Panc1 (cell line): ENCODE measurements around the gene RUFY1. TPM values are rescaled to one million over a fixed set of nuclear protein-coding genes. Genes with fewer than 3 reads are reported as not detected.
"Not testable (repeated sequence)": the region's sequence is repeated elsewhere in the genome, so short reads cannot be mapped to it uniquely, and the experiment has no call there.

Experiments used
- ATAC-seq: fragments of 200-7000 bp; cut with Tn5 transposase; 2 replicates; pipeline ENCODE4 v1.9.1; 2020; ENCODE audit warnings: mild to moderate bottlenecking, moderate library complexity
- BruUV-seq: library from RNA; stranded (reverse); fragments of 400-500 nt; replicated peaks from 2 replicates; lab custom pipeline; 2021; lab: Mats Ljungman, UMichigan
- CTCF ChIA-PET: fragments of 300-600 bp; sonication (Branson Sonifier 250); formaldehyde crosslinking; loops from one replicate; lab custom pipeline; 2022; ENCODE audit warnings: antibody characterized with exemption; lab: Charles Lee
- POLR2A ChIA-PET: fragments of 300-600 bp; sonication (Branson Sonifier 250); formaldehyde crosslinking; loops from one replicate; lab custom pipeline; 2022; ENCODE audit warnings: antibody characterized with exemption; lab: Charles Lee
- DNase-seq: peaks from one replicate; pipeline ENCODE4 v3.0.0-alpha.2; 2010; ENCODE audit warnings: low read depth, low spot score
- H3K27ac ChIP-seq: 2 replicates; pipeline ENCODE4 v1.5.1; 2011; ENCODE audit warnings: mild to moderate bottlenecking, low read length, inconsistent platforms
- H3K27me3 ChIP-seq: fragments of 200-500 bp; sonication (Bioruptor generic); 2 replicates; pipeline ENCODE4 v1.6.0; 2014; ENCODE audit warnings: low read length, inconsistent platforms; ENCODE audit not compliant: control insufficient read depth, insufficient read depth
- H3K36me3 ChIP-seq: fragments of 200-500 bp; sonication (Bioruptor generic); 2 replicates; pipeline ENCODE4 v1.5.1; 2014; ENCODE audit warnings: inconsistent platforms, mild to moderate bottlenecking, low read length, moderate library complexity; ENCODE audit not compliant: control insufficient read depth, insufficient read depth
- H3K4me1 ChIP-seq: 2 replicates; pipeline ENCODE4 v1.5.1; 2011; ENCODE audit warnings: inconsistent platforms, mild to moderate bottlenecking, low read length, moderate library complexity; ENCODE audit not compliant: control insufficient read depth, insufficient read depth
- H3K4me3 ChIP-seq, 2 experiments: 2 replicates each; pipeline ENCODE4 v1.5.1; 2011 to 2012; ENCODE audit warnings: low read depth in 2 of 2, low read length in 2 of 2, mild to moderate bottlenecking in 2 of 2, inconsistent platforms in 1 of 2, moderate library complexity in 1 of 2
- H3K9me3 ChIP-seq: fragments of 200-500 bp; sonication (Bioruptor generic); 2 replicates; pipeline ENCODE4 v1.5.1; 2014; ENCODE audit warnings: low read depth, mild to moderate bottlenecking, inconsistent platforms, low read length, moderate library complexity; ENCODE audit not compliant: control insufficient read depth, insufficient read depth
- CTCF ChIP-seq: fragments of 450-650 bp; IDR thresholded peaks from 2 replicates; pipeline ENCODE4 v1.5.1; 2017; ENCODE audit warnings: mild to moderate bottlenecking
- POLR2AphosphoS5 ChIP-seq: IDR thresholded peaks from 2 replicates; pipeline ENCODE4 v1.6.1; 2012; ENCODE audit warnings: mild to moderate bottlenecking, low read depth, low read length, moderate library complexity
- REST ChIP-seq, 2 experiments: IDR thresholded peaks; 2 replicates each; pipeline ENCODE4 v1.6.1; 2011 to 2012; ENCODE audit warnings: low read depth in 2 of 2, control low read depth in 1 of 2, low read length in 1 of 2, mild to moderate bottlenecking in 1 of 2, moderate library complexity in 1 of 2; ENCODE audit not compliant: insufficient read depth in 1 of 2
- SIN3A ChIP-seq: IDR thresholded peaks from 2 replicates; pipeline ENCODE4 v1.6.1; 2012; ENCODE audit warnings: low read depth, mild to moderate bottlenecking, low read length, moderate library complexity, borderline replicate concordance; ENCODE audit not compliant: insufficient read depth
- TCF7L2 ChIP-seq: IDR thresholded peaks from 2 replicates; pipeline ENCODE4 v1.6.1; 2011; ENCODE audit warnings: mild to moderate bottlenecking, low read depth, low read length, inconsistent platforms
- in situ Hi-C: cut with HindIII; loops from 2 replicates; pipeline ENCODE4 v1.10.0; 2016; ENCODE audit warnings: low sequenced_read_pairs, low pct_unique_long_range_greater_than_20kb
- intact Hi-C: fragments of 100-400 bp; cut with micrococcal nuclease; formaldehyde crosslinking; loops from one replicate; pipeline ENCODE4 v1.10.0; 2022; ENCODE audit not compliant: unreplicated experiment
- total RNA-seq: library from RNA; stranded (reverse); gene quantifications from one replicate; pipeline ENCODE4 v1.2.1, GENCODE V29; 2021; ENCODE audit not compliant: unreplicated experiment

The RUFY1 gene
- total RNA-seq, 1 experiment from 2014 or later, result 66.3 TPM

GRCh38 chr5:179536676-179537075 is 13.7 kb upstream of the RUFY1 start:
- no TSS peak for BruUV-seq
- no peaks in the 10 kb centered on the region; the same call in 1 of the 2 replicates for H3K4me1 ChIP-seq
- DNase-seq, result no peak
- H3K4me3 ChIP-seq, result no peak overlapping the region
- ChIA-PET CTCF (interaction anchor here (0.6 kb wide), 1 partner anchor 14 kb away, joined by 3 read pairs; the partner anchor contains the start of gene RUFY1), POLR2A (no interaction called here)
- intact Hi-C loops, result no loop called here
- TF ChIP-seq CTCF (no peak), SIN3A (no peak), REST (IDR thresholded peaks at IDR 0.05; ENCODE audit: insufficient read depth in 1 of 2, low read depth in 2 of 2, low read length in 1 of 2) (no peak), POLR2AphosphoS5 (no peak), TCF7L2 (no peak)
- in situ Hi-C loops, result no loop called here
- no peaks in the 10 kb centered on the region for H3K36me3 ChIP-seq
- no peaks in the 10 kb centered on the region for H3K27me3 ChIP-seq
- H3K27ac ChIP-seq, result no peak overlapping the region
- H3K9me3 ChIP-seq, result no peaks in the 10 kb centered on the region
- ATAC-seq, result no peak

- Histone ChIP-seq H3K36me3 (no peaks in the 10 kb centered on the region), H3K27ac (no peak overlapping the region), H3K9me3 (no peaks in the 10 kb centered on the region), H3K4me3 (no peak overlapping the region), H3K27me3 (no peaks in the 10 kb centered on the region), H3K4me1 (no peaks in the 10 kb centered on the region)
- ATAC-seq (no peak), DNase-seq (no peak)
- in situ Hi-C loops, result no loop called here
- intact Hi-C loops, result no loop called here
- TF ChIP-seq CTCF, result no peak
- no peak for TF ChIP-seq TCF7L2
- TF ChIP-seq REST (IDR thresholded peaks at IDR 0.05; ENCODE audit: insufficient read depth in 1 of 2, low read depth in 2 of 2, low read length in 1 of 2), result no peak
- TF ChIP-seq POLR2AphosphoS5, result no peak
- TF ChIP-seq SIN3A, result no peak
- CTCF ChIA-PET, result no interaction called here
- BruUV-seq, result no TSS peak
- POLR2A ChIA-PET, result no interaction called here
Observed at GRCh38 chr5:179542170-179542569, 8.2 kb upstream of the RUFY1 start.

- H3K27ac ChIP-seq, in situ Hi-C loops, H3K27me3 ChIP-seq, H3K4me3 ChIP-seq, DNase-seq, ATAC-seq, H3K36me3 ChIP-seq, CTCF ChIA-PET, intact Hi-C loops, H3K9me3 ChIP-seq, BruUV-seq, H3K4me1 ChIP-seq: not testable (repeated sequence)
- POLR2A ChIA-PET, result interaction anchor here (0.6 kb wide), 1 partner anchor 1551 kb away, joined by 3 read pairs; no protein-coding TSS in a partner anchor
Observed at GRCh38 chr5:179543275-179543674, 7.1 kb upstream of the RUFY1 start.
